DLD1 (cell line): ENCODE data around the gene BGN.

ENCODE experiments used
- in situ Hi-C: cut with HindIII; loops from 2 replicates; pipeline ENCODE4 v1.10.0; 2017; ENCODE audit warnings: low sequenced_read_pairs

The BGN gene

DNA sequence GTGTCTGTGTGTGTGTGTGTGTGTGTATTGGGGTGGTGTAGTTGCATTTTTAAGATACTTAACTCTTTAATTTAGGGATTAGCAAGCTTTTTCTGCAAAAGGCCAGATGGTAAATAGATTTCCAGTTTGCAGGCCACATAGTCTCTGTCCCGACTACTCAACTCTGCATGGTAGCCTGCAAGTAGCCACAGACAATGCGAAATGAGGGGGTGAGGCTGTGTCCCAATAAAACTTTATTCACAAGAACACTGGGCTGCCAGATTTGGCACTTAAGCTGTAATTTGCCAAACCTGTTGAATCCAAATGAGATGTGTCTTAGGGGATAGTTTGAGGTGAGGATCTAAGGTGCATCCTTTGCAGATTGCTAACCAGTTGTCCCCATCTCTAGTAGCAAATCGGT lies 29.5 kb downstream of the BGN start:
- in situ Hi-C loops = no loop called here

DNA sequence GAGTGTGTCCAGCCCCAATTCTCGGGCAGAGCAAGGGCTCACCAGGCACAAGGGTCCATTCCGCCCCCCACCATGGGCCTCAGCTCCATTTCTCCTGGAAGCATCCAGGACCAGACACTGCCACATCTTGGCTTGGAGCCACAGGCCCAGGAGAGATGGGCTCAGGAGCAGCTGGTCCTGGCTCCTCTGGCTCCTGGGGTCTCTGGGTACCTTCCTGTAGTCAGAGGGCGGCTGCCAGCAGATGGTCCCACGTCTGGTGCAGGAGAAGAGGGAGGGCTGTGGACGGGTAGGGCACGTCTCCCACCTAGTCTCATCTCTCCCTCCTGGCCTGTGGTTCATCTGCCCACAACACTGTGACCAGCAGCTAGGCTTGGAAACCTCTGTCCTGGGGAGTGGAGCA lies 30.7 kb downstream of the BGN start:
- in situ Hi-C loops = no loop called here

DNA sequence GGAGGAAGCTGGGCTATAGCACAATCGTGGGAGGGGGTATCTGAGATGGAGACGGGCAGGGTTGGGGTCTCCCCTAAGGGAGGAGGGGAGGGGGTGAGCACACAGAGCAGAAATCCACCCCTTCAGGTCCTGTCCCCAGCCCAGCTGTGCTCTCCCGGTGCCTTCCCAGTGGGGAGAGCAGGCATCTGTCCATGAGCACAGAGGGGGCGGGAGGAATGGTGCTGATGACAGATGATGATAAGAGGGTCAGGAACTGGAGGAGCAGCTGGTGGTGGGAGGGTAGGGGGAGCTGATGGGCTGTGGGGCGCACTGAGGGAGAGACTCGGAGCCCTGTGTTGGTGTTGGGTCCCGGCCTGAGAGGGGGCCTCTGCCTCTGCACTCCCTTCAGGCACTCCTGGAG lies 31.3 kb downstream of the BGN start:
- in situ Hi-C loops = no loop called here

GRCh38 chrX:153526801-153527200 lies 32.0 kb downstream of the BGN start:
- in situ Hi-C loops = no loop called here

DNA sequence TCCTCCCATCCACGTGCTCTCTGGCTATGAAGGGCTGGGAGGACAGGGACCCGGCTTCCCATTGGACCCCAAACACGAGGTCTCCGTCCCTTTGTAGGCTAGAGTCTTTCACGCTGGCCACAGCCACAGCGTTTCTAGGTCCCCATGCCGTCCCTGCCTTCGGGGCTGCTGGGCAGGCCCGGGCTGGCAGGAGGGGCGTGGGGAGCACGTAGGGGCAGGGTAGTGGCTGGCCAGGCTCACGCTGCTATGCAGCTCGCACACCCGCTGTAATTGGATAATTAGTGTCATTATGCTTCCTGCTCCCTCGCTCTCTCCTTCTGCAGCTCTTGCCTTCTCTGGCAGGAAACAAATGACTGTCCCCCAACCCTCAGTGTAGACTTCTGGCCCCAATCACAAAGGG lies 32.4 kb downstream of the BGN start:
- in situ Hi-C loops = no loop called here

DNA sequence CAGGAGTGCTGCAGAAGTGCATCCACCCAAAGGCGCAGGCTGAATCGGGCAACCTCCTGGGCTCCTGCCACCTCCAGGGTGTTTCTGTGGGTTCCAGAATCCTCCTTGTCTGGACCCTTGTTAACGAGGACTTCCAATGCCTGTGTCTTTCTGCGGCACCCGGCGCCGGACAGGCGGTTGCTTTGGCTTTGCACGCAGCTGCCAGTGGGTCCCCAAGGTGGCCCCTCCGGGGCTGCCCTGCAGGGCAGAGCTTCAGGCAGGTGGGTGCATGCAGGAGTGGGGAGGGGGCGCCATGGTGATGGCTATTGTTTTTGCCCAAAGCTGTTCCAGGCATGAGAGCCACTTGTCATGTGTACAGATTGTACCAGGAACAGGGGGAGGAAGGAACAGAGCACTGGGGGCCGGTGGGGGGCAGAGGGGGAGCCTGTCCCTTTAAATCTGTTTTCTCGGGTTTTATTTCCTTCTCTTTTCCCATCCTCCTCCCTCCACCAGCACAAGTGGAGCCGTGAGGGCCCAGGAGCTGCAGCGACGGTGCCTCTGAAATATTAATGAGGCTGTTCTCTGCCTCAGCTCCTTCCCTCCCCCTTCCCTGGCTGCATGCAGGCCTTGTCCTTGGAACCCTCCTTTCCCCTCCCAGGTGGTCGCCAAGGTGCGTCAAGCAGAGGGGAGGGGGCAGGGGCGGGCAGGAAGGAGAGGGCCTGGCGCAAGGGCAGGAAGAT lies 35.8 kb downstream of the BGN start:
- in situ Hi-C loops = no loop called here

DNA sequence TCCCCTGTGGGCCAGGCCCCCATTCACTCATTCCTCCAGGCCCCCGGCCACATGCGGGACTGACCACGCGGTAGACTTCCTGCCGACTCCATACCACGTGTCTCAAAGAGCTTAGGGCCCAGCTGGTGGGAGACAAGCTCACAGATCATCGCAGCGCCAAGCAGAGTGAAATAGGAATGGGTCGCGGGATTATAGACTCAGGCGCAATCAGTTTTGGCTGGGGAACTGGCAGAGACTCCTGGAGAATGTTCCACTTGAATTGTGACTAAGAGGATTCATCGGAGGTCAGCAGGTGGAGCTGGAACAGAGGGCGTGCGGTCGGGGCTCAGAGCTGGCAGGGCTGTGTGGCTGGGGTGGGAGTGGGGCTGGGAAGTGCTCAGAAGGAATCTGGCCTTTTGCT lies 38.3 kb downstream of the BGN start:
- in situ Hi-C loops = no loop called here

DNA sequence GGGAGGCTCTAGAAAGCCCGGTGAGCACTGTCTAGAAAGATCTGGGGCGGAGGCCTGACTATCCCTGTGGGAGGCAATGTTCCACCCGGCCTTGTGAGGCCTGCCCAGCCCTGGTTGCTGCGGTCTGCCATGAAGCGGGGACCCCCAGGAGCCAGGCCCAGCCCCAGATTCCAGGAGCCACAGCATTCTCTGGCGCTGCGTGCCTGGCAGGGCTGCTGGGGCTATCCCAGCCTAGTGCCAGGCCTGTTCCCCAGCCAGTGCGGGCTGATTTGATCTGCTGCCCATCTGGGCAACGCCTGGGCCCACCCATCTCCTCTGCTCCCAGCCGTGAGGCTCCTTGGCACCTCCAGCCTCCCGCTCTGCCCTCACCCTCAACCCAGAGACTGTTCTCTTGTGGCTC lies 42.3 kb downstream of the BGN start:
- in situ Hi-C loops = no loop called here

- in situ Hi-C loops = no loop called here
Measured at GRCh38 chrX:153537526-153538295, 42.9 kb downstream of the BGN start.

DNA sequence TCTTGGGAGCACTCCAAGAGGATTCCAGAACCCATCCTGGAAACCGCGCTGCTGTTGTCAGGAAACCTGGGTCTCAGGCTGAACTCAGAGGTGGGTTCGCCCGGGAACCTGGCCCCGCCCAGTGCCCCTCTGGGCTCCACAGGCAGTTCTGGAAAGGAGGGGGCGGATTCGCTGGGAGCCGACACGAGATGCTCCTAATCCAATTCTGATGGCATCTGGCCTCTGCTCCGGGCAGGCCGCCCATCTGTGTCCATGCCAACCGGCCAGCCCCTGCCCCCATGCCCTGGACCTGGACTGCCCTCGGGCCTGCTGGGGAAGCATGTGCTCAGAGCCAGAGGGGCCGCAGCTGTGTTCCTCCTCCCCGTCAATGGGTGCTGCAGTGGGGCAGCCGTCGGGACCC lies 43.6 kb downstream of the BGN start:
- in situ Hi-C loops = no loop called here

DNA sequence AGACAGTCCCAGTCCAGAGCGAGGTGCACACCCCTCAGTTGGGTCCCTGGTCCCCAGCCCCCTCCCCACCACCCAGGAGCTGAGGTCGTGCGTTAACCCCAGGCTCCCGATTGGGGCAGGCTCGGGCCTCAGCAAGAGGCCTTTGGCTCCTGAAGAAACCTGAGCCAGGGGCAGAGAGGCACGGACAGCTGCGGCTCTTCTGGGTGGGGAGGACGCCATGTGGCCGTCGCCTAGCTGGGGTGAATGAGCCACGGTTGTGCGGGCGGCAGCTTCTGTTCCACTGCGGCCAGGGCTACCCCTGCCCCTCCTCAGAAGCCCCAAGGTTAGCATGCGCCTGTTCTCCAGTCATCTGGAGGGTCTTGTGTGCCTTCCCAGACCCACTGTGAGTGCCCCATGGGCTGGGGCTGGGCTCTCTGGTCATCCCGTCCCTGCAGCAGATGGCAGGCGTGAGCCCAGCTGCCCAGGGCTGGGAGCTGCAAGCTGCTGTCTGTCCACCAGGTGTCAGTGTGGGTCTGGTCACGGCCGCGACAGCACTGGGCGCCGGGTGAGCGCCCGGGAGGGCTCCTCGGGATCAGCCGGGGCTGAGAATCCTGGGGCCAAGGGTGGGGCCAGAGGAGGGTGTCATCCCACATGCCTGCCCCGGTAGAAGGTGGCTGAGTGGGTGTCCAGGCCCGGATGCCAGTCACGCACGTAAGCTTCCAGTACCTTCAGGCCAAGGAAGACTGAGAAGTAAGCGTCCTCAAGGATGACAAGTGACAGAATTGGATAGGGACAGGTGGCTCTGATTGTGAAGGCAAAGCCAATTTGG lies 44.6 kb downstream of the BGN start:
- in situ Hi-C loops = no loop called here

GRCh38 chrX:153539979-153540358 lies 45.2 kb downstream of the BGN start:
- in situ Hi-C loops = no loop called here

DNA sequence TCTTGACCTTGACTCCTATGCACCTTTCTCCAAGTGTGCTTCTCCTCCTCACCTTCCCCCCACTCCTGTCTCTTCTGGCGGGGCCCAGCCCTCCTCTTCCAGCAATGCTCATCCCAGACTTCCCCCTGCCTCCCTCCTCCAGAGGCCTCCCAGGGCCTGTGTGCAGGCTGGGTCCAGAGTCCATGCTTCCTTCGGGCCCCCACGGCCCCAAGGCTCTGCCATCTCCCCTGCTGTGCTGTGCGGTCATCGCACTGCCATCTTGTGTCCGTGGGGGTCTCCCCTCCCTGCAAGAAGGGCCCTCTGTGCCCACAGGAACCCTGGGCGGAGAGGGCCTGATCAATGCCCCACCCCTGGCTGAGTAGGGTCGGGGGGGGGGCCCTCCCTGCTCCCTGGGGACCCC lies 49.9 kb downstream of the BGN start:
- in situ Hi-C loops = no loop called here

- in situ Hi-C loops = no loop called here
Measured at GRCh38 chrX:153546386-153546785, 51.6 kb downstream of the BGN start.

GRCh38 chrX:153547195-153547594 lies 52.4 kb downstream of the BGN start:
- in situ Hi-C loops = no loop called here

DNA sequence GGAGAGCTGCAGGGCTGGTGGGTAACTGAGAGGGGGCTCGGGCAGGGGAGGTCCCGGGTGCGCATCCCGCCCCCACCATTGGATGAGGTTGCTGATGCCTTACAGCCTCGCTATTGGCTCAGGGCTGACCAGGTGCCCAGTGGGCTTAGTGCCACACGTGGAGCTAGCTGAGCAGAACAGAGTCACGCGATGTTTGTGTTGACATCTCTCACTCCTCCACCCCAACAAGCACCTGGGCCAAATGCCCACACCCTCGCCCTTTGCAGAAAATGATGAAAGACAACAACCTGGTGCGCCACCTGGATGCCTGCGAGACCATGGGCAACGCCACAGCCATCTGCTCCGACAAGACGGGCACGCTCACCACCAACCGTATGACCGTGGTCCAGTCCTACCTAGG lies 54.5 kb downstream of the BGN start:
- in situ Hi-C loops = no loop called here

DNA sequence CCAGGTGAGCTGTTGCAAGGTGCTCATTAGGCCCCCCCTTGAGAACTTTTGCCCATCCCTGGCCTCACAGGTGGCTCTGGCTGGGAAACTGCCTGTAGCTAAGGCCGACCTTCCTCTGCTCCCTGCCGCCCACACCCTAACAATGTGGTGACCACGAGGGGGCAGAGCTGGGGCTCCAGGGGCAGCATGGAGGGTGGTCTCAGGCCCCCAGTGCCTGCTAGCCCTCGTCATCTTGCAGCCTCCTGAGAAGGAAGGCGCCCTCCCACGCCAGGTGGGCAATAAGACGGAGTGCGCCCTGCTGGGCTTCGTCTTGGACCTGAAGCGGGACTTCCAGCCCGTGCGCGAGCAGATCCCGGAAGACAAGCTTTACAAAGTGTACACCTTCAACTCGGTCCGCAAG lies 55.0 kb downstream of the BGN start:
- in situ Hi-C loops = no loop called here

- in situ Hi-C loops = no loop called here
Measured at GRCh38 chrX:153551135-153551534, 56.4 kb downstream of the BGN start.

DNA sequence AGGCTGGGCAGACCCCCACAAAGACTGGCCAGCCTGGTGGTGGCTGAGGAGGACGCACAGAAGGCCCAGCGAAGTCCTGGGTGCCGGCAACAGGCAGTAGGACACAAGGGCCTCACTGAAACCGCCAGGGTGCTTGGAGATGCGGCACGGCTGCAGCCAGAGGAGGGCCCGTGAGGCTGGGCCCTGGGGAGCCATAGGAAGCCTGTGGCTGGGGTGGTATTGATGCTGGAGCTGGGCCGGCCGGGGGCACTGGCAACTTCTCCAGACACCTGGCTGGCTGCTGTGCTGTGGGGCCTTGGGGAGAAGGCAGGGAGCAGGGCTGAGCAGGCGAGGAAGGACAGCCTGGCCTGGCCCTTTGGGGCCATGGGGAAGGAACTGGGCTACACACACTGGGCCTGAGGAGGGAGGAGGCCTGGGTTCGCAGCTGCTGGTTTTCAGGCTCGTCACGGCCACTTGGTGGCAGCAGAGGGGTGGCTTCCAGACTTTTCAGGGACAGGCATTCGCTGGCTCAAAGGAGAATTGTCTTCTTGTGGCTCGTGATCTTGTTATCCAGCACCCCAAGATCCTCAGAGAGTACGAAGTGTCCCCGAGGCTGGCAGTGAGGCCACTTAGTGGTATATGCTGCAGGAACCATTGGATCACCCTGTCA lies 59.9 kb downstream of the BGN start:
- in situ Hi-C loops = no loop called here

GRCh38 chrX:153556767-153557166 lies 62.0 kb downstream of the BGN start:
- in situ Hi-C loops = no loop called here

DNA sequence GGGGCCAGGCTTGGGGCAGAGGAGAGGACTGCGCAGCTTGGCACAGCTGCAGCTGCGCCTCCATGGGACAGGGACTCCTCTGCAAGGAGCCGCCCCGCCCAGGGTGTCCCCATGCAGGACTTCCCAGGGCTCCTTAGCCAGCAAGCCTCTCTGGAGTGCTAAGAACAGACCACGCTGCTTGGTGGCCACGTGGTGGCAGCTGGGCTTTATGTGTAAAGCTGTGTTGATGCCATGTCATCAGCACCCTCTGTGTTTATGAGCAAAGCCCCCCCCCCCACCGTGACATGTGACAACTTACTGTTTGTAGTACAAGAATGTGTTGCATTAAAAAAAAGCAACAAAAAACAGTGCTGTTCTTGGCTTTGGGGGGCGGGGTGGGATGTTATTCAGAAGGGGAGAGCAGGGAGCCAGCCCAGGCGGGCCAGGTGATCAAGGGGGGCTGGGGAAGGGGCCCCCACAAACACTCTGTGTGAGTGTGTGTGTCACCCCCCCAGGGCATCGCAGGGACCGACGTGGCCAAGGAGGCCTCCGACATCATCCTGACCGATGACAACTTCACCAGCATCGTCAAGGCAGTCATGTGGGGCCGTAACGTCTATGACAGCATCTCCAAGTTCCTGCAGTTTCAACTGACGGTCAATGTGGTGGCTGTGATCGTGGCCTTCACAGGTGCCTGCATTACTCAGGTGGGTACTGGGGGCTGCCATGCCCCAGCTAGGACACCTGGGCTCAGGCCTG lies 63.0 kb downstream of the BGN start:
- in situ Hi-C loops = no loop called here
